ENCODE results near the gene SERF2. TPM values are rescaled to one million over a fixed set of nuclear protein-coding genes. Genes with fewer than 3 reads are reported as not detected.

The SERF2 gene
- total and polyA plus RNA-seq, 2 of the 13 experiments (the other 11 are each of a cell fraction or from before 2014, with no cell fraction given): 811 to 1,257 TPM

- TF ChIP-seq FUBP1 (CRISPR knock-in tag; IDR thresholded peaks at IDR 0.05; ENCODE audit: borderline replicate concordance) (no peak), TIGD3 (CRISPR knock-in tag; IDR thresholded peaks at IDR 0.05; ENCODE audit: borderline replicate concordance) (no peak), ZBTB20 (CRISPR knock-in tag; IDR thresholded peaks at IDR 0.05; ENCODE audit: borderline replicate concordance, low read depth) (no peak), POLR2AphosphoS5 (IDR thresholded peaks at IDR 0.05; ENCODE audit: low read depth, low read length) (peak; percentile 95), NFIC (IDR thresholded peaks at IDR 0.05; ENCODE audit: low read length) (no peak), ATF3 (CRISPR knock-in tag; IDR thresholded peaks at IDR 0.05) (no peak), NR1H2 (CRISPR knock-in tag; IDR thresholded peaks at IDR 0.05; ENCODE audit: borderline replicate concordance, low read depth) (peak; percentile 75; the same call in 1 of the 2 replicates), ZNF230 (CRISPR knock-in tag; IDR thresholded peaks at IDR 0.05) (peak; percentile 41; the same call in 1 of the 2 replicates), SP4 (CRISPR knock-in tag; IDR thresholded peaks at IDR 0.05) (no peak), HMG20B (CRISPR knock-in tag; conservative IDR thresholded peaks at IDR 0.05) (no peak), PHF8 (CRISPR knock-in tag; IDR thresholded peaks at IDR 0.05) (peak; percentile 81), KLF6 (CRISPR knock-in tag; IDR thresholded peaks at IDR 0.05) (no peak; the same call in 1 of the 2 replicates), MYPOP (CRISPR knock-in tag; IDR thresholded peaks at IDR 0.05) (peak; percentile 47; the same call in 1 of the 2 replicates), ERF (CRISPR knock-in tag; IDR thresholded peaks at IDR 0.05) (peak; percentile 65; the same call in 1 of the 2 replicates), ZNF619 (CRISPR knock-in tag; IDR thresholded peaks at IDR 0.05) (no peak), NCOA5 (CRISPR knock-in tag; IDR thresholded peaks at IDR 0.05) (no peak), ZNF546 (CRISPR knock-in tag; conservative IDR thresholded peaks at IDR 0.05) (0 out of 2 replicates have a peak, but pooled peaks have one; percentile 58), KMT2B (CRISPR knock-in tag; IDR thresholded peaks at IDR 0.05) (peak; percentile 59; the same call in 1 of the 2 replicates), ASH2L (IDR thresholded peaks at IDR 0.05; ENCODE audit: insufficient read length, low read depth, low read length) (peak; percentile 75), RXRA (CRISPR knock-in tag; IDR thresholded peaks at IDR 0.05) (peak; percentile 40; the same call in 1 of the 2 replicates), MATR3 (CRISPR knock-in tag; IDR thresholded peaks at IDR 0.05) (no peak), ZSCAN30 (CRISPR knock-in tag; IDR thresholded peaks at IDR 0.05) (no peak), ZNF547 (CRISPR knock-in tag; IDR thresholded peaks at IDR 0.05) (peak; percentile 57; the same call in 1 of the 2 replicates), ZBTB46 (CRISPR knock-in tag; IDR thresholded peaks at IDR 0.05; ENCODE audit: borderline replicate concordance) (no peak)
Measured at GRCh38 chr15:43800286-43801141, 8.4 kb downstream of the SERF2 start, which contains the start of gene HYPK (continued).

Data from HepG2 (cell line).